Measurements from ENCODE around the gene ADORA1.

GRCh38 chr1:203126151-203126865 is 1.2 kb upstream of the ADORA1 start:
- no peak for TF ChIP-seq CTCF (IDR thresholded peaks at IDR 0.05; ENCODE audit: insufficient read depth, low read length, poor library complexity, severe bottlenecking)
- TF ChIP-seq EZH2phosphoT487 (conservative IDR thresholded peaks at IDR 0.05; ENCODE audit: low read length): no peak

Data from SU-DHL-6 (cell line).